Natural killer cell (primary cell): ENCODE measurements around the gene IFRD2. TPM values are rescaled to one million over a fixed set of nuclear protein-coding genes. Genes with fewer than 3 reads are reported as not detected.

Experiments used
- ATAC-seq, 3 donors: fragments of 150-1000 bp in 2 of 3; fragments of 200-7000 bp in 1 of 3; cut with Tn5 transposase; 1 replicate in 1 of 3; 2 replicates in 2 of 3; pipeline ENCODE4 v1.10.0; 2021; ENCODE audit warnings: mild to moderate bottlenecking in 2 of 3, moderate library complexity in 2 of 3
- DNase-seq, 2 donors: peaks; one replicate each; pipeline versions ENCODE4 v3.0.0 to v3.0.0-alpha.2; 2013 to 2021; ENCODE audit warnings: mixed read lengths in 1 of 2
- H3K27ac ChIP-seq: one replicate; pipeline ENCODE4 v1.5.1; 2013; ENCODE audit warnings: mild to moderate bottlenecking, low read length
- H3K27me3 ChIP-seq: one replicate; pipeline ENCODE4 v1.6.1; 2013; ENCODE audit warnings: low read length; ENCODE audit not compliant: control insufficient read depth, insufficient read depth
- H3K36me3 ChIP-seq: one replicate; pipeline ENCODE4 v1.6.1; 2013; ENCODE audit warnings: low read length; ENCODE audit not compliant: control insufficient read depth, insufficient read depth
- H3K4me1 ChIP-seq: one replicate; pipeline ENCODE4 v1.6.1; 2013; ENCODE audit warnings: low read length; ENCODE audit not compliant: control insufficient read depth, insufficient read depth
- H3K4me3 ChIP-seq: one replicate; pipeline ENCODE4 v1.5.1; 2013; ENCODE audit warnings: low read length
- H3K9me3 ChIP-seq: one replicate; pipeline ENCODE4 v1.6.1; 2013; ENCODE audit warnings: low read length; ENCODE audit not compliant: control insufficient read depth, insufficient read depth
- H3K27ac Mint-ChIP-seq, 2 donors: one replicate each; pipeline ENCODE4 v1.8.0; 2022; ENCODE audit warnings: mild to moderate bottlenecking in 2 of 2, mixed read lengths in 2 of 2, moderate library complexity in 1 of 2
- H3K27me3 Mint-ChIP-seq, 2 donors: one replicate each; pipeline ENCODE4 v1.8.0; 2022; ENCODE audit warnings: low read depth in 2 of 2, mixed read lengths in 2 of 2
- H3K36me3 Mint-ChIP-seq: one replicate; pipeline ENCODE4 v1.8.0; 2022; ENCODE audit warnings: mixed read lengths
- H3K4me1 Mint-ChIP-seq, 2 donors: one replicate each; pipeline ENCODE4 v1.8.0; 2022; ENCODE audit warnings: mixed read lengths in 2 of 2
- H3K4me3 Mint-ChIP-seq: one replicate; pipeline ENCODE4 v1.8.0; 2022; ENCODE audit warnings: mild to moderate bottlenecking, moderate library complexity, mixed read lengths
- H3K9me3 Mint-ChIP-seq, 2 donors: one replicate each; pipeline ENCODE4 v1.8.0; 2022; ENCODE audit warnings: mixed read lengths in 2 of 2
- WGBS: methylation state at CpG from one replicate; pipeline ENCODE4 v1.1.7; 2013; ENCODE audit warnings: missing lambda C conversion rate; ENCODE audit not compliant: insufficient coverage; 5-methylcytosine and 5-hydroxymethylcytosine counted together
- intact Hi-C: fragments of 100-400 bp; cut with micrococcal nuclease; formaldehyde crosslinking; loops from one replicate; pipeline ENCODE4 v1.14.2; 2022
- total RNA-seq, 4 donors: library from RNA; stranded (reverse); fragments of 120-200 nt in 1 of 4; gene quantifications; one replicate each; pipeline versions ENCODE4 v1.2.3 to v1.2.4, GENCODE V29; 2013 to 2022
- TF ChIP-seq, protein P1 (sequence below): fragments of 200-600 bp; IDR thresholded peaks from one replicate; pipeline ENCODE4 v1.8.0; 2022; ENCODE audit warnings: antibody characterized with exemption

Gene IFRD2
- total RNA-seq, 3 donors from 2014 or later (not counting 1 experiment from before 2014, with no cell fraction given) = 27.8 to 39.1 (median 32.1) TPM

- TF ChIP-seq, protein P1, sequence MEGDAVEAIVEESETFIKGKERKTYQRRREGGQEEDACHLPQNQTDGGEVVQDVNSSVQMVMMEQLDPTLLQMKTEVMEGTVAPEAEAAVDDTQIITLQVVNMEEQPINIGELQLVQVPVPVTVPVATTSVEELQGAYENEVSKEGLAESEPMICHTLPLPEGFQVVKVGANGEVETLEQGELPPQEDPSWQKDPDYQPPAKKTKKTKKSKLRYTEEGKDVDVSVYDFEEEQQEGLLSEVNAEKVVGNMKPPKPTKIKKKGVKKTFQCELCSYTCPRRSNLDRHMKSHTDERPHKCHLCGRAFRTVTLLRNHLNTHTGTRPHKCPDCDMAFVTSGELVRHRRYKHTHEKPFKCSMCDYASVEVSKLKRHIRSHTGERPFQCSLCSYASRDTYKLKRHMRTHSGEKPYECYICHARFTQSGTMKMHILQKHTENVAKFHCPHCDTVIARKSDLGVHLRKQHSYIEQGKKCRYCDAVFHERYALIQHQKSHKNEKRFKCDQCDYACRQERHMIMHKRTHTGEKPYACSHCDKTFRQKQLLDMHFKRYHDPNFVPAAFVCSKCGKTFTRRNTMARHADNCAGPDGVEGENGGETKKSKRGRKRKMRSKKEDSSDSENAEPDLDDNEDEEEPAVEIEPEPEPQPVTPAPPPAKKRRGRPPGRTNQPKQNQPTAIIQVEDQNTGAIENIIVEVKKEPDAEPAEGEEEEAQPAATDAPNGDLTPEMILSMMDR = no peak
- H3K4me1 ChIP-seq = no peaks in the 10 kb centered on the region
- no peak for ATAC-seq
- no peak overlapping the region for H3K27ac ChIP-seq
- H3K9me3 ChIP-seq = no peaks in the 10 kb centered on the region
- Mint-ChIP-seq H3K9me3 (no peaks in the 10 kb centered on the region), H3K27ac (no peak overlapping the region), H3K36me3 (no peaks in the 10 kb centered on the region), H3K27me3 (peaks cover 0 to 6% of the 10 kb centered on the region in 2 donors), H3K4me1 (peaks cover 0 to 6% of the 10 kb centered on the region in 2 donors), H3K4me3 (no peak overlapping the region)
- 80% methylated on average over 3 of the region's 7 CpGs for WGBS
- peaks cover 3% of the 10 kb centered on the region for H3K27me3 ChIP-seq
- intact Hi-C loops = no loop called here
- DNase-seq = no peak
- H3K36me3 ChIP-seq = no peaks in the 10 kb centered on the region
- H3K4me3 ChIP-seq = no peak overlapping the region
Observed at GRCh38 chr3:50266836-50267235, 25.4 kb downstream of the IFRD2 start.

DNA sequence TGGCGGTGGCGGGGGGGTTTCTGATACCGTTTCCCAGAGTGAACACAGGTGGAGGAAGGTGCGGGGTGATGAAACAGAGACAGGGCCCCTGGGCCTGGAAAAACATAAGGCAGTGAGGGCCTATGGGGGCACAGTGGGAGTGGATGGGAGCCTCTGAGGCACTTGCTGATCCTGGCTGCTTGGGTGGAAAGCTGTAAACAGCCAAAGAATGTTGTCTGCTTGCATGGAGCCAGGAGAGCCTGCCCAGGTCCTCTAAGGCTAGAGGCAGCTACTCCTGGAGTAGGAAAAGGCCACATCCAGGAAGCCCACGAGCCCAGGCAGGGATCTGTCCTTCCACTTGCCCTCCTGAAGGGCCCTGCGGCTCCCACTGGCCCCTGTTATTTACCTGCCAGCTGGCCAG lies 26.2 kb downstream of the IFRD2 start:
- no peak for DNase-seq
- no peak for ATAC-seq
- Mint-ChIP-seq H3K27ac (no peak overlapping the region), H3K9me3 (no peaks in the 10 kb centered on the region), H3K4me1 (no peaks in the 10 kb centered on the region), H3K4me3 (no peak overlapping the region), H3K36me3 (no peaks in the 10 kb centered on the region), H3K27me3 (peaks cover 0 to 6% of the 10 kb centered on the region in 2 donors)
- H3K4me3 ChIP-seq = no peak overlapping the region
- H3K4me1 ChIP-seq = peaks cover 2% of the 10 kb centered on the region
- 89% methylated on average over 6 of the region's 6 CpGs for WGBS
- no peaks in the 10 kb centered on the region for H3K36me3 ChIP-seq
- no peak overlapping the region for H3K27ac ChIP-seq
- TF ChIP-seq, protein P1 = no peak
- H3K9me3 ChIP-seq = no peaks in the 10 kb centered on the region
- peaks cover 3% of the 10 kb centered on the region for H3K27me3 ChIP-seq
- intact Hi-C loops = no loop called here

DNA sequence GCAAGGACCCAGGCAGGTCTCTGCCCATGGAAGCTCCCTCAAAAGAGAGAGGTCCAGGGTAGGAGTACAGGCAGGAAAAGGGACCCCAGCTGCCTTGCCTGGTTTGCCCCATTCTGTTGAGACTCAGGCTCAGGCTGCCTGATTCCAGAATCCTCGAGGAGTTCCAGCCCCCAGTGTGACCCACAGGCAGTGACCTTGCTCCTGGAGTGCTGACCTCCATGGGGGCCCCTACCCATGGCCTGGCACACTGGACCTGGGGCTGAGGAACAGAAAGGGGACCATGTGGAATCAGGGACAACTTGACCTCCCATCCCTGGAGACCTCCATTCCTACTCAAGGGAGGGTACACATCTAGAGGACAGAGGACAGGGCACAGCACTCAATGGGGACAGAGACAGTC lies 26.7 kb downstream of the IFRD2 start:
- Mint-ChIP-seq H3K4me3 (no peak overlapping the region), H3K27ac (no peak overlapping the region), H3K27me3 (peaks cover 0 to 6% of the 10 kb centered on the region in 2 donors), H3K9me3 (no peaks in the 10 kb centered on the region), H3K4me1 (no peaks in the 10 kb centered on the region), H3K36me3 (no peaks in the 10 kb centered on the region)
- TF ChIP-seq, protein P1 = no peak
- ATAC-seq (no peak), DNase-seq (no peak)
- Histone ChIP-seq H3K4me3 (no peak overlapping the region), H3K4me1 (peaks cover 7% of the 10 kb centered on the region), H3K27me3 (peaks cover 3% of the 10 kb centered on the region), H3K27ac (no peak overlapping the region), H3K9me3 (no peaks in the 10 kb centered on the region), H3K36me3 (no peaks in the 10 kb centered on the region)
- intact Hi-C loops = no loop called here
- WGBS = 67% methylated on average over 1 of the region's 1 CpG

DNA sequence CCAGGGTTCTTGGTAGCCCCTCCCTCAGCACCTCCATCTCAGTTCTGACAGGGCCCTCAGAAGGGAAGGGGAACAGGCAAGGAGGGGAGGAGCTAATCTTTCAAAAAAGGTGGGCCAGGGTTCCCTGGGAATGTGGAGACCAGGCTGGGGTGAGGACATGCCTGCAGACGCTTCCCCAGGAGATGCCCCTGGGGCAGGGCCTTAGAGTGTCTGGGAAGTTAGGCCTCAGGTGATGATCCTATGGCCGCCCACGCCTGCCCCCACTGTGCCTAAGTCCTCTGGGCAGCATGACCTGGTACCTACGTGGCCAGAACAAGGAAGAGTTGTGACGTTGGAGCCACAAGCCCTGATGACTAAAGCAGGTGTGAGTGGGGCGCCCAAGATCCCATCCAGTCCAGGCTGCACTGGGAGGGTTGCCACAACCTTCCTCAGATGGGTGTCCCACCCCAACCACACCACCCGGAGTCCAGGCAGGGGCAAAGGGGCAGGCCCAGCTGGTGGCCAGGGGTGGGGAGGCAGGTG lies 27.2 kb downstream of the IFRD2 start:
- TF ChIP-seq, protein P1 = no peak
- WGBS = 81% methylated on average over 7 of the region's 7 CpGs
- no peak overlapping the region for H3K27ac ChIP-seq
- no peaks in the 10 kb centered on the region for H3K36me3 ChIP-seq
- intact Hi-C loops = no loop called here
- H3K27me3 ChIP-seq = peaks cover 3% of the 10 kb centered on the region
- peaks cover 11% of the 10 kb centered on the region for H3K4me1 ChIP-seq
- H3K4me3 Mint-ChIP-seq = no peak overlapping the region
- no peaks in the 10 kb centered on the region for H3K36me3 Mint-ChIP-seq
- no peak for DNase-seq
- H3K9me3 Mint-ChIP-seq = no peaks in the 10 kb centered on the region
- no peak overlapping the region for H3K27ac Mint-ChIP-seq
- H3K9me3 ChIP-seq = no peaks in the 10 kb centered on the region
- H3K4me1 Mint-ChIP-seq = peaks cover 0 to under 1% of the 10 kb centered on the region in 2 donors
- peaks cover 0 to 6% of the 10 kb centered on the region in 2 donors for H3K27me3 Mint-ChIP-seq
- H3K4me3 ChIP-seq = no peak overlapping the region
- ATAC-seq = no peak
